GM19395 (cell line): Measurements from ENCODE around the gene SLC29A1.

Source experiments
- ATAC-seq: cut with Tn5 transposase; IDR thresholded peaks from one replicate; pipeline ENCODE4 v1.9.1; 2021; ENCODE audit warnings: mild to moderate bottlenecking, moderate library complexity; ENCODE audit not compliant: unreplicated experiment

The SLC29A1 gene

DNA sequence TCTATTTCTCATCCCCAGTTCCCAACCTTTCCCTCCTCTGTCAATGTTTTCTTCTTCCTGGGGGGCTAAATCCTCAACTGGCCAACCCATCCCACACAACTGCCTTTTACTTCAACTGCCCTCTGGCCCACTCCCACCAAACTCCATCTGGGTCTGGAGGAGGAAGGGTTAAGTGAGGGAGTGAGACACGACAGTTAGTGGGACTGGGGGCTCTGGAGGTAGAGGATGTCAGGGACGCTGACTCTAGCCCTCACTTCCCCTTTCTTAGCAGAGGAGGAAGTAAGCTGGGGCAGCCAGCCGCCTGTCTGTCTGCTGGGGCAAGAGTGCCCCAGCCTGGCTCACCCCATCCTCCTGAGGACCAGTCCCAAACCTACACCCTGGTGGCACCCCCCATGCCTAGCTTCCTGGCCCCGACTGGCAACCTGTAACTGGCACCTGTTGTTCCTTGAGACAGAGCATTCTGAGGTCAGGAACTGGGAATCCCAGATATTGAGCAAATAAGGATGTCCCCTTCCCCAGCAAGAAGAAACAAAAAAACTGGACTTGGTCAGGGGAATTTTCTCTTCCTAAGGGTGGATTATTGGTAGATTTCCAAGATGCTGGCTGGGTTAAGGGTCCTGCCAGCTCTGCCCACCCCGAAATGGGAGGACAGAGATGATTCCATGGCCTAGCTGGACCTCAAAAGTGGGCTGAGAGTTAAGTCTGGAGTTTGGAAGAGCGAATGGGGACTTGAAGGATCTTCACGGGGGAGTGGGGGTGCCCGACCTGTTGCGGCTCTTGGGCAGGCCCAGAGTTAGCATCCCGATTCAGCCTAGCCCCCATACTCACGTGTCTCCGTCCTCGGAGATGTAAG lies 41.0 kb downstream of the SLC29A1 start:
- peak; percentile 32 for ATAC-seq

GRCh38 chr6:44265007-44265721 lies 41.8 kb downstream of the SLC29A1 start, which contains the start of gene NFKBIE:
NFKBIE (minus strand) TSS chr6:44265551; CDS start chr6:44265346, 205 bp downstream.
- ATAC-seq, result peak; percentile 42

DNA sequence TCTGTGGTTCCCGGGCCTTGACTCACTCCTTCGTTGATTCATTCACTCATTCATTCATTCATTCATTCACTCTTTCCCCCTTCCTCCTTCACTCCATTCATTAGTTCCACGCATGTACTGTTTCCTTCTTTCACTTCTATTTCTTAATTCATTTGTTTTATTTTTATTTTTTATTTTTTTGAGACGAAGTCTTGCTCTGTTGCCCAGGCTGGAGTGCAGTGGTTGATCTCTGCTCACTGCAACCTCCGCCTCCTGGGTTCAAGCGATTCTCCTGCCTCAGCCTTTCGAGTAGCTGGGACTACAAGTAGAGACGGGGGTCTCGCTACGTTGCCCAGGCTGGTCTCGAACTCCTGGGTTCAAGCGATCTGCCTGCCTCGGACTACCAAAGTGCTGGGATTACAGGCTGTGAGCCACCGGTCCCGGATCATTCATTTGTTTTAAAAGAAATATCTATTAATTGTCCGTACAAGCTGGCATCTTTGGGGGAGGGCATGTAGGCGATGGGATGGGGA lies 42.4 kb downstream of the SLC29A1 start:
- ATAC-seq, result no peak

- peak; percentile 40 for ATAC-seq
These were observed 43.0 kb downstream of the SLC29A1 start for GRCh38 chr6:44266347-44266746.

GRCh38 chr6:44267252-44267651 lies 43.9 kb downstream of the SLC29A1 start:
- ATAC-seq, result no peak

DNA sequence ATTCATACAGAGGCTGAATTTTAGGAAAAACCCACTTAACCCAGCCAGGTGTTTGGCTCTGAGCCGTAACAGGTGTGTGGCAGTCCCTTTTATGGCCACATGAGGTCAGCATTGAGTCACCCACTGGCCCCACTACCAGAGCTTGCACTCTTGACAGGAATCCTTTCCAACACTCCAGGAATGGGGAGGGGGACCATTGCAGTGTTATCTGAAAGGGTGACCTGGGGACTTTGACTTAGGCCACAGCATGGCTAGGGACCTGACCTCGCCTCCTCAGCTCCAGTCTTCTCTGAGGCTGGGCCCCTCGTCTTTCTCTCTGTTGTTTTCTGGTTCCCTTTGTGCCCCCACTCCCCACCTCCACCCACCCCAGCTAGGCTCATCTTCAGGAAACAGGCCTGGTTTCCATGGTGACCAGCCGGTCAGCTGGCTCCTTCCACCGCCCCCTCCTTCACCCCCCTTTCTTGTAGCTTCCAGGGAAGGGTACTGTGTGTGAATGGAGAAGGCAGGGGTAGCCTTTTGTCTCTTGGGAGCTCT lies 44.8 kb downstream of the SLC29A1 start:
- ATAC-seq, result no peak

DNA sequence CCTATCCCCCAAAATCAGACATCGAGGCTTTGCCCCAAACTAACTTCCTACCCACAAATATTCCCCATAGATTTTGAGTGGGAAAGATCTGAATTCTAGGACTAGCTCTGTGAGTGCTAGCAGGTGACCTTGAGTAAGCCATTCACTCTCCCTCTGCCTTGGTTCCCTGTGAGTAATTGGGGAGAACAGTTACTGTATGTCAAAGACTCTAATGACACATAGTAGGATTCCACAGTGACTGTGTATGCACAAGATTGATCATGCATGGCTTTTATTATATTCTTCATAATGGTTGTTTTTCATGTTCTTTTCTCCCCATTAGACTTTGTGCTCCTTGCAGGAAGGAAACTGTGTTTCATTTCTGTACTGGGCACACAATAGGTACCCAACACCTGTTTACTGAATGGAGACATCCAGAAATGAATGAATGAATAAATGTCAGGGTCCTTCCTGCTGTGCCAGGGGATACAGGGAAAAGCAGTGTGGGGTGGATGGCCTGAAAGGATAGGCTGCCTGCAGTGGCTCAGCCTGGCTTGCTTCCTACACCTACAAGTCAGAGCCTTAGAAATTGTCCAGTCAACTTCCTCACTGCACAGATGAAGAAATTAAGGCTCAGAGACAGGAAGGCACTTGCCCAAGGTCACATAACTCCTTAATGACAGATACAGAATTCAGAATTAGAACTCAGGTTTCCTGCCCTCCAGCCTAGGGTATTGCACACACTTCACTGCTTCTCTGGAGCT lies 46.0 kb downstream of the SLC29A1 start:
- ATAC-seq, result no peak

- ATAC-seq, result no peak
These were observed 46.6 kb downstream of the SLC29A1 start, which contains the start of gene TMEM151B for GRCh38 chr6:44269921-44270525. TMEM151B (plus strand) TSS chr6:44270450; CDS start chr6:44270743, 293 bp downstream.

- no peak for ATAC-seq
These were observed 47.4 kb downstream of the SLC29A1 start for GRCh38 chr6:44270526-44271405.

- ATAC-seq, result no peak
These were observed 48.0 kb downstream of the SLC29A1 start for GRCh38 chr6:44271406-44271723.

GRCh38 chr6:44271914-44272313 lies 48.5 kb downstream of the SLC29A1 start:
- no peak for ATAC-seq

DNA sequence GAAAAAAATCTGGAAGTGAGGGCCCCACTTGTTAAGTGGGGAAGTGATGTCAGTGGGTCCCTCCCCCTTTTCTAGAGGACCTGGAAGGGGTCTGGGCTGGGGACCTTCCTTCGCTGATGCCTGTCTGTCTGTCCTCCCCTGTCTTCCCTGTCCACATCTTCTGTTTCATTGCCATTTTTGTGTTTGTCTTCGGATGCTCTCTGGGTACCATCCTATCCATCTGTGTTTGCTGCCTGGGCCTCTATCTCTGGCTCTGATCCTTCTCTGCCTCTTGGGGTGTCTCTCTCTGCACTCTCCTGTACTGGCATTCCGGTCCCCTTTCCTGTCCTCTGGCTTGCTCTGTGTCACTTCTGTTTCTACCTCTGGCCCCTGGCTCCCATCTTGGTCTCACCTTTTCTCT lies 49.1 kb downstream of the SLC29A1 start:
- no peak for ATAC-seq

- no peak for ATAC-seq
These were observed 49.7 kb downstream of the SLC29A1 start for GRCh38 chr6:44272999-44273566.

GRCh38 chr6:44273617-44274016 lies 50.2 kb downstream of the SLC29A1 start:
- no peak for ATAC-seq

DNA sequence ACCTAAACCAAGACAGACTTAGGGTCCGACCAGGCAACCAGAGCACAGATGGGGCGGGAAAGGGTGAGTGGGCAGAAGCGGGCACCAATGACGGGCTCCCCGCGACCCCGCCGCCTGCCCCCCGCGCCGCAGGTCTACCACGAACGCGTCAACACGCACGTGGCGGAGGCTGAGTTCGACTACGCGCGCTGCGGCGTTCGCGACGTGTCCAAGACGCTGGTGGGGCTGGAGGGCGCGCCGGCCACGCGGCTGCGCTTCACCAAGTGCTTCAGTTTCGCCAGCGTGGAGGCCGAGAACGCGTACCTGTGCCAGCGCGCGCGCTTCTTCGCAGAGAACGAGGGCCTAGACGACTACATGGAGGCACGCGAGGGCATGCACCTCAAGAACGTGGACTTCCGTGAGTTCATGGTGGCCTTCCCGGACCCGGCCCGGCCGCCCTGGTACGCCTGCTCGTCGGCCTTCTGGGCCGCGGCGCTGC lies 51.9 kb downstream of the SLC29A1 start:
- no peak for ATAC-seq

GRCh38 chr6:44275749-44276648 lies 52.6 kb downstream of the SLC29A1 start:
- no peak for ATAC-seq

DNA sequence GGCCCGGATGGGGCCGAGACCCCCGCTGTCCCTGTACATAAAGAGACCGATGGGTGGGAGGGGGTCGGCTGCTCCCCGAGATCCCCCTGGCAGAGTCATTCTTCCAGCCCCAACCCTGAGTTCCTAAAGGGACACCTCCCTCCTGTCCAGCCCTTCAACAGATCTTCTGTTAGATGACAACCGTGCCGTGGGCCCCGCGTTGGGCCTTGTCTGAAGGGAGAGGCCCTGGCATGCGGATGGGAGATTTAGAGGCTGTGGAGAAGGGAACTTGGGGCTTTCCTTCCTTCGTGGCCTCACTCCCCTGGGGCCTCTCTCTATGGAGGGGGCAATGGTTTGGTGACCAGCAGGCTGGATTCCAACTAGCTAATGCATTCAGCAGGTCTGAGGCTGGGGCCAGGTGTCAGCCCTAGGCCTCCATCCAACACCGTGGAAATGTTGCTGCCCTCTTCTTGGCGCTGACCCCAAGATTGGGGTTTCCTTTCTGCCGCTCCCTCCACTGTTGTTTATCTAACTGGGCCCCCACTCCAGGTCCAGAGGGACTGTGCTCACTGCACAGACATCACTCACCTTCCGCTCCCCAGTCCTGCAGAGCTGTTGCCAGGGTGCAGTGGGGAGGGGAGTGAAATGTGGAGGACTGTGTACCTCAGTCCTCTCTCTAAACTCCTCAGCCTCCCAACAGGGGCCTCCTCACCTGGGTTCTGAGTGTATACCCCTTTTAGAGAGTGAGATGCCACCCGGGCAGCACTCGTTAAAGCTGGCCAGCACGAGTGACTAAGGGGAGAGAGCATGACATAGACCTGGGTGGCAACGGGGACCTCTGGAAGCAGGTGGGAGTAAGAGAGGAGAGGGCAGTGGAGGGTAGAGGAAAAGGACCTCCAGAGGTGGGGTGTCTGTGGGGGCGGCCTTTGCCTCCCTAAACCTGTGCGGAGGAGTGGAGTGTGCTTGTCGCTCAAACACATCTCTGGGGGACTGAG lies 53.6 kb downstream of the SLC29A1 start:
- no peak for ATAC-seq
